Loucy (cell line): ENCODE measurements around the gene CAPN3.

Source experiments
- H2AFZ ChIP-seq: fragments of 200-600 bp; sonication (generic); 2 replicates; pipeline ENCODE4 v1.6.0; 2016; ENCODE audit warnings: antibody characterized with exemption, mild to moderate bottlenecking, low read length, moderate library complexity
- H3F3A ChIP-seq: fragments of 200-600 bp; 2 replicates; pipeline ENCODE4 v1.6.0; 2016; ENCODE audit warnings: antibody characterized with exemption, low read depth, mild to moderate bottlenecking
- H3K27me3 ChIP-seq: fragments of 200-600 bp; sonication (generic); 2 replicates; pipeline ENCODE4 v1.6.1; 2014; ENCODE audit warnings: low read length, mild to moderate bottlenecking; ENCODE audit not compliant: insufficient read depth, poor library complexity, severe bottlenecking
- H3K36me3 ChIP-seq: fragments of 200-600 bp; sonication (generic); 2 replicates; pipeline ENCODE4 v1.6.1; 2016; ENCODE audit warnings: low read length; ENCODE audit not compliant: insufficient read depth
- H3K4me1 ChIP-seq: fragments of 200-600 bp; sonication (generic); 2 replicates; pipeline ENCODE4 v1.5.1; 2014; ENCODE audit warnings: low read length, mild to moderate bottlenecking; ENCODE audit not compliant: insufficient read depth, poor library complexity, severe bottlenecking
- H3K4me2 ChIP-seq: fragments of 200-600 bp; sonication (generic); 2 replicates; pipeline ENCODE4 v1.6.0; 2014; ENCODE audit warnings: antibody characterized with exemption, low read length, low read depth, mild to moderate bottlenecking; ENCODE audit not compliant: poor library complexity, severe bottlenecking
- H3K4me3 ChIP-seq: fragments of 200-600 bp; sonication (generic); 2 replicates; pipeline ENCODE4 v1.5.1; 2014; ENCODE audit warnings: low read length, mild to moderate bottlenecking, mixed read lengths; ENCODE audit not compliant: poor library complexity, severe bottlenecking
- H3K79me2 ChIP-seq: fragments of 200-600 bp; sonication (generic); 2 replicates; pipeline ENCODE4 v1.6.1; 2014; ENCODE audit warnings: low read length; ENCODE audit not compliant: insufficient read depth
- H3K9ac ChIP-seq: fragments of 200-600 bp; sonication (generic); 2 replicates; pipeline ENCODE4 v1.6.0; 2014; ENCODE audit warnings: mild to moderate bottlenecking, low read depth, low read length, moderate library complexity; ENCODE audit not compliant: poor library complexity, severe bottlenecking
- H3K9me2 ChIP-seq: fragments of 200-600 bp; sonication (generic); replicated peaks from 2 replicates; pipeline ENCODE4 v1.6.1; 2016; ENCODE audit warnings: low read depth, low read length, mixed read lengths
- H3K9me3 ChIP-seq: fragments of 200-600 bp; sonication (generic); 2 replicates; pipeline ENCODE4 v1.6.1; 2014; ENCODE audit warnings: mild to moderate bottlenecking, antibody characterized with exemption, low read length, low read depth; ENCODE audit not compliant: insufficient read depth
- H4K20me1 ChIP-seq: fragments of 200-600 bp; sonication (generic); 2 replicates; pipeline ENCODE4 v1.6.0; 2014; ENCODE audit warnings: antibody characterized with exemption, low read length, mild to moderate bottlenecking; ENCODE audit not compliant: insufficient read depth, poor library complexity, severe bottlenecking
- EZH2phosphoT487 ChIP-seq: fragments of 200-600 bp; IDR thresholded peaks from 2 replicates; pipeline ENCODE4 v1.6.1; 2018; ENCODE audit warnings: antibody characterized with exemption, mild to moderate bottlenecking, moderate library complexity, borderline replicate concordance
- TF ChIP-seq, protein P1 (sequence below): fragments of 200-600 bp; sonication (generic); conservative IDR thresholded peaks from 2 replicates; pipeline ENCODE4 v1.5.1; 2014; ENCODE audit warnings: mild to moderate bottlenecking, antibody characterized with exemption, low read length

The CAPN3 gene

DNA sequence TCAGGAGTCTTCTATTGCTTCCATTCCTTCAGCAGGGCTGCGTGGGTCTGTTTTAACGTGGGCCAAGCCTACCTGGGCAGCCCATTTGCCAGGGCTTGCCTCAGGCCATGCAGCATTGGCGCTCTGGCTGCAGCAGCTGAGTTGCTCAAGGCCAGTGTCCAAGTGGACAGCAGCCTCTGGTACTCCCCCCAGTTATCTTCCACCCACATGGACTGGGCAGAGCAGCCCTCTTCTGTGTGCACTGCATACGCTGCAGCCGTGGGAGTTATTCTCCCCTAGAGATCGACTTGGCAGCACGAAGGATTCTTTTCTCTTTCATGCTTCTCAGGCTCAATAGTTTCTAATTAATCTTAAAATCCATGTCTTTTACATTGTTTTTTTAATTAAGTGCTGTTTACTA is 6.9 kb upstream of the CAPN3 start:
- Histone ChIP-seq H3K4me3 (no peak overlapping the region), H4K20me1 (no peaks in the 10 kb centered on the region), H3K79me2 (no peaks in the 10 kb centered on the region), H3K4me2 (no peak overlapping the region), H3K36me3 (no peaks in the 10 kb centered on the region), H3F3A (no peaks in the 10 kb centered on the region), H2AFZ (no peak overlapping the region), H3K9me2 (no peaks in the 10 kb centered on the region), H3K9me3 (no peaks in the 10 kb centered on the region), H3K9ac (no peak overlapping the region), H3K27me3 (no peaks in the 10 kb centered on the region), H3K4me1 (no peaks in the 10 kb centered on the region)
- TF ChIP-seq EZH2phosphoT487 = no peak
- TF ChIP-seq, protein P1, sequence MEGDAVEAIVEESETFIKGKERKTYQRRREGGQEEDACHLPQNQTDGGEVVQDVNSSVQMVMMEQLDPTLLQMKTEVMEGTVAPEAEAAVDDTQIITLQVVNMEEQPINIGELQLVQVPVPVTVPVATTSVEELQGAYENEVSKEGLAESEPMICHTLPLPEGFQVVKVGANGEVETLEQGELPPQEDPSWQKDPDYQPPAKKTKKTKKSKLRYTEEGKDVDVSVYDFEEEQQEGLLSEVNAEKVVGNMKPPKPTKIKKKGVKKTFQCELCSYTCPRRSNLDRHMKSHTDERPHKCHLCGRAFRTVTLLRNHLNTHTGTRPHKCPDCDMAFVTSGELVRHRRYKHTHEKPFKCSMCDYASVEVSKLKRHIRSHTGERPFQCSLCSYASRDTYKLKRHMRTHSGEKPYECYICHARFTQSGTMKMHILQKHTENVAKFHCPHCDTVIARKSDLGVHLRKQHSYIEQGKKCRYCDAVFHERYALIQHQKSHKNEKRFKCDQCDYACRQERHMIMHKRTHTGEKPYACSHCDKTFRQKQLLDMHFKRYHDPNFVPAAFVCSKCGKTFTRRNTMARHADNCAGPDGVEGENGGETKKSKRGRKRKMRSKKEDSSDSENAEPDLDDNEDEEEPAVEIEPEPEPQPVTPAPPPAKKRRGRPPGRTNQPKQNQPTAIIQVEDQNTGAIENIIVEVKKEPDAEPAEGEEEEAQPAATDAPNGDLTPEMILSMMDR = no peak

DNA sequence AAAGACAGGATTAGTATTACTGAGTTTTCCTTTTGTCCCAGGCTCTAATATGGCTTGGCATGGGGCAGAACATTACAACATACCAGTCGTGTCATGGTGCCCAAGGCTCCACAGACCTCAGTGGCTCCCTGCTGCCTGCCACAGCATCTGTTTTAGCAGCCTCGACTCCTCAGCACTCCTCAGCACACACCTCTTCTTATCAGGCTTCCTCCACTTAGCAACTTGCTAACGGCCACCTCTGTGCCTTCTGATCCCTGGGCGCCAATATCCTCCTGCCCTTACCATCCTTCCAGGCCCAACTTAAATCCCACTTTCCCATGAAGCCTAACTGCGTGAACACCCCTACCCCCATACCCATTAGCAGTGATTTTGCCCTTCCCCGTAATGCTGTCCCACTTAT is 6.2 kb upstream of the CAPN3 start:
- H3K9me3 ChIP-seq = no peaks in the 10 kb centered on the region
- no peaks in the 10 kb centered on the region for H3K9me2 ChIP-seq
- H3K9ac ChIP-seq = no peak overlapping the region
- H3K27me3 ChIP-seq = no peaks in the 10 kb centered on the region
- no peak overlapping the region for H2AFZ ChIP-seq
- no peaks in the 10 kb centered on the region for H3K36me3 ChIP-seq
- no peak overlapping the region for H3K4me2 ChIP-seq
- H4K20me1 ChIP-seq = no peaks in the 10 kb centered on the region
- H3F3A ChIP-seq = no peaks in the 10 kb centered on the region
- H3K79me2 ChIP-seq = no peaks in the 10 kb centered on the region
- no peak overlapping the region for H3K4me3 ChIP-seq
- TF ChIP-seq, protein P1 = no peak
- TF ChIP-seq EZH2phosphoT487 = no peak
- no peaks in the 10 kb centered on the region for H3K4me1 ChIP-seq

DNA sequence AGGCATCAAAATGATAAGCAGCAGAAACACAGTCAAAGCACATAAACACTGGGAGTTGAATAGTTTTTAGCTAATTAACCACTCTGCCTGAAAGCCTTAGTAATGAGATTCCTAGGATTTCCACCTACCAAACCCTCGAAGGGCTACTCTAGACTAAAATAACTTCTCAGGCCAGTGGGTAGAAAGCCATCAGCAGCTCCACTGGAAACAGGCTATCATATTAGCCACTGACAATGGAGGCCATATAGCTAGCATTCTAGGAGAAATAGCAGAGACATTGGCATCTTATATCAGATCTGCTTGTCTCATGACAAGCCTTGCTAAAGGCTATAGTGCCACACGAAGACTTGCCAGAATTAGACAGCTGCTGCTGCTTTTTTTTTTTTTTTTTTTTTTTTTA is 4.5 kb upstream of the CAPN3 start:
- no peaks in the 10 kb centered on the region for H3K79me2 ChIP-seq
- no peaks in the 10 kb centered on the region for H4K20me1 ChIP-seq
- no peak overlapping the region for H3K9ac ChIP-seq
- no peak overlapping the region for H3K4me2 ChIP-seq
- no peak for TF ChIP-seq EZH2phosphoT487
- TF ChIP-seq, protein P1 = no peak
- H3K9me3 ChIP-seq = no peaks in the 10 kb centered on the region
- H2AFZ ChIP-seq = no peak overlapping the region
- no peaks in the 10 kb centered on the region for H3K9me2 ChIP-seq
- H3K27me3 ChIP-seq = no peaks in the 10 kb centered on the region
- H3K36me3 ChIP-seq = no peaks in the 10 kb centered on the region
- no peaks in the 10 kb centered on the region for H3K4me1 ChIP-seq
- no peak overlapping the region for H3K4me3 ChIP-seq
- H3F3A ChIP-seq = no peaks in the 10 kb centered on the region
